Right hindlimb (tissue), 1 donor: ENCODE measurements around the gene ZSCAN4.
A peak's percentile ranks its signal among the peaks of the same experiment; 100 is the strongest.

Experiments
- DNase-seq: peaks from one replicate; pipeline ENCODE4 v3.0.0-alpha.2; 2018

Gene ZSCAN4, protein sequence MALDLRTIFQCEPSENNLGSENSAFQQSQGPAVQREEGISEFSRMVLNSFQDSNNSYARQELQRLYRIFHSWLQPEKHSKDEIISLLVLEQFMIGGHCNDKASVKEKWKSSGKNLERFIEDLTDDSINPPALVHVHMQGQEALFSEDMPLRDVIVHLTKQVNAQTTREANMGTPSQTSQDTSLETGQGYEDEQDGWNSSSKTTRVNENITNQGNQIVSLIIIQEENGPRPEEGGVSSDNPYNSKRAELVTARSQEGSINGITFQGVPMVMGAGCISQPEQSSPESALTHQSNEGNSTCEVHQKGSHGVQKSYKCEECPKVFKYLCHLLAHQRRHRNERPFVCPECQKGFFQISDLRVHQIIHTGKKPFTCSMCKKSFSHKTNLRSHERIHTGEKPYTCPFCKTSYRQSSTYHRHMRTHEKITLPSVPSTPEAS

DNA sequence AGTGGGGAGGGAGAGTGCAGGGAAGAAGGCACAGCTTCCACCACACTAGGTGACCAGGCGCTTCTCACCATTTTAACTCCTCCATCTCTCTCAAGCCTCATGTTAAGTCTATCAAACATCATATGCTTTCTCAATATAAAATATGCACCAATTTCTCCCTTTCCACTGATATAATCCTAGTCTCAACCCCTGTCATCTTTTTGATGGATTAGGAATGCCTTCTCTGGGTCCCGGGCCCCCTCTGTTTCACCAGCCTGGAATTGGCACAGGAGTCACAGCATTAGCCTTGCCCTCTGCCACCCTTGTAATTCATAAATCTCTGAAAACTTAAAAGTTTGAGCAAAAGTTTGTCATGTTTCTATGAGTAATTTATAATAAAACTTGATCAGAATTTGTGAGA, at the start of gene ZSCAN4:
Gene ZSCAN4 (plus strand): TSS at position 301 of the 400 bp plus-strand sequence. CDS start 7,211 bp downstream, outside the sequence.
- DNase-seq = no peak

DNA sequence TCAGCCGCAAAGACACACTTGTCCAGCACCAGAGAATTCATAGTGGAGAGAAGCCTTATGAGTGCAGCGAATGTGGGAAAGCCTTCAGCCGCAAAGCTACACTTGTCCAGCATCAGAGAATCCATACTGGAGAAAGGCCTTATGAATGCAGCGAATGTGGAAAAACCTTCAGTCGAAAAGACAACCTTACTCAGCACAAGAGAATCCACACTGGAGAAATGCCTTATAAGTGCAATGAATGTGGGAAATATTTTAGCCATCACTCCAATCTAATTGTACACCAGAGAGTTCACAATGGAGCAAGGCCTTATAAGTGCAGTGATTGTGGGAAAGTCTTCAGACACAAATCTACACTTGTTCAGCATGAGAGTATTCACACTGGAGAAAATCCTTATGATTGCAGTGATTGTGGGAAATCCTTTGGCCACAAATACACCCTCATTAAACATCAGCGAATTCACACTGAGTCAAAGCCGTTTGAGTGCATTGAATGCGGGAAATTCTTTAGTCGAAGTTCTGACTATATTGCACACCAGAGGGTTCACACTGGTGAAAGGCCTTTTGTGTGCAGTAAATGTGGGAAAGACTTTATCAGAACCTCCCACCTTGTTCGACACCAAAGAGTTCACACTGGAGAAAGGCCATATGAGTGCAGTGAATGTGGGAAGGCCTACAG, 47.9 kb upstream of the ZSCAN4 start:
- DNase-seq = no peak

DNA sequence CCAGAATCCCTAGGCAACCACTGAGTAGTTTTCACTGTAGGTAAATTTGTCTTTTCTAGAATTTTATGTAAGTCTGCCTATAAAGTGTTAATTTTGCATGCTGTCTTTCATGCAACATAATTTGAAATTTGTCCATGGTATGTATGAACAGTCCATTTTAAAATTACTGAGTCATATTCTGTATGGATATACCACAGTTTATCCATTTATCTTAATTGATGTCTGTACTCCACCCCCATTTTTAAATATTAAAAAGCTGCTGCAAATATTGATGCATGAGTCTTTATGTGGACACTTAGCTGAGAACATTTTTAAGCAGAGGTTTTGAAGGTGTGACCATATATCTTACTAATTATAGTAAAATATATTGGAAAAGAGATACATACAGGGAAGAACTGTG, 45.6 kb upstream of the ZSCAN4 start:
- DNase-seq = no peak

DNA sequence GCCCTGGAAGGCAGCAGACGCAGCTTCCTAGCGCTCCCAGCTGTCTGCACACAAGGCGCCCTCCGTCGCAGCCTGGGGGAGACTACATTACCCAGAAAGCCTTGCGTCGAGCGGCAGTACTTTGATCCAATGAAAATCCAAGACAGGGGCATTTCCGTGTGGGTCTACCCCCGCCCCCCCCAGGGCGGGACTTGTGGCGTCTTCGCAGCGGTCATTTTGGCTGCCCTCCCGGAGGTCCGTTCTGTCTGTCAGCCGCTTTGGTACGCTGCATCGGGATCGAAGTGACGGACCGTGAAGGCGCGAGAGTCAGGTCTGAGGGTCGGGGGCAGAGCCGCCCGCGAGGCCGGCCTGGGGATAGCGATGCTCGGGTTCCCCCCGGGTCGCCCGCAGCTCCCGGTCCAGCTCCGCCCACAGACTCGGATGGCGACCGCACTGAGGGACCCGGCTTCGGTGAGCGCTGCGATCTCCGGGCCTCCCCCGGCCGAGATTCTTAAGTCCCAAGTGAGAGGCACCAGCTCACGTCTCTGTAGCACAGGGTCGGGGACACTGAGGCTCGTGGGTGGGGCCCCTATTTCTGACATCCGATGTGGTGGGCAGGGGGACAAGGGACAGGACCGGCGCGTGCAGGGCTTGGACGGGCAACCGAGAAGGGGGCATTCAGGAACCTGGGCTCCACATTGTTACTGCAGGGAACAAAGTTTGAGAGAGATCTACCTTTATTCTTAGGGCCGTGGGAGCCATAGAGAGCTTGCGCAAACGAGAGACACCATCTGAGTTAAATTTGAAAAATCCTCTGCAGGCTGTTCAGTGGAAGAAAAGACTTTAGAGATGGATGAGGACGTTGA, 35.5 kb upstream of the ZSCAN4 start, which contains the start of gene ZNF211:
Gene ZNF211 (plus strand): TSS at position 182 of the 845 bp plus-strand sequence. CDS start 179 bp downstream, at position 361.
- peak; percentile 96 for DNase-seq

DNA sequence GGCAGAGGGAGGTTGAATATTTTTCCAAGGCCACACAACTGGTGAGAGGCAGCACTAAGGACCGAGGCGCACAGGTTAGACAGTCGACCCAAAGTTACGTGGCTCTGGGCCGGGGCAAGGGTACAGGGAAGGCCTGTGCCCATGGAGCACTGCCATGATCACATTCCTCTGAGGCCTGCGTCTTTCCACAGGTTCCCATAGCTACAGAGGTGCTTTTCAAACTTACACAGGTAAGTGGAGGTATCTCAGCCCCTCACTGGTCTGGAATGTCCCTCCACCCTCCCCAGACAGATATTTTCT, 35.0 kb upstream of the ZSCAN4 start:
- no peak for DNase-seq

DNA sequence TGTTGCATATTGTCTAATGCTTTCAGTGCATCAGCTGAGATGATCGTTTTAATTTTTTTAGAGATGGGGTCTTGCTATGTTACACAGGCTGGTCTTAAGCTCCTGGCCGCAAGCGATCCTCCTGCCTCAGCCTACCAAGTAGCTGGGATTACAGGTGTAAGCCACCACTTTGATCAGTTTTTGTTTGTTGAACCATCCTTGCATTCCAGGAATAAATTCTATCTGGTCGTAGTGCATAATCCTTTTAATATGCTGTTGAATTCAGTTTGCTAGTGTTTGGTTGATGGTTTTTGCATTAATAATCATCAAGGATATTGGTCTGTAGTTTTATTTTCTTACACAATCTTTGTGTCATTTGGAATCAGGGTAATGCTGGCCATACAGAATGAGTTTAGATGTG, 31.4 kb upstream of the ZSCAN4 start:
- no peak for DNase-seq

DNA sequence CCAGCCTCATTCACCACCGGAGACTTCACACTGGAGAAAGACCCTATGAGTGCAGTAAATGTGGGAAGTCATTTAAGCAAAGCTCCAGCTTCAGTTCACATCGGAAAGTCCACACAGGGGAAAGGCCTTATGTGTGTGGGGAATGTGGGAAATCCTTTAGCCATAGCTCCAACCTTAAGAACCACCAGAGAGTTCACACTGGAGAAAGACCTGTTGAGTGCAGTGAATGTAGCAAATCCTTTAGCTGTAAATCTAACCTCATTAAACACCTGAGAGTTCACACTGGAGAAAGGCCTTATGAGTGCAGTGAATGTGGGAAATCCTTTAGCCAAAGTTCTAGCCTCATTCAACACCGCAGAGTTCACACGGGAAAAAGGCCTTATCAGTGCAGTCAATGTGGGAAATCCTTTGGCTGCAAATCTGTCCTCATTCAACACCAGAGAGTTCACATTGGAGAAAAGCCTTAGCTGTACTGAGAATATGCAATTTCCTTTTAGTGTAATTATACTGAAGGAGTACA, 27.0 kb upstream of the ZSCAN4 start:
- no peak for DNase-seq

DNA sequence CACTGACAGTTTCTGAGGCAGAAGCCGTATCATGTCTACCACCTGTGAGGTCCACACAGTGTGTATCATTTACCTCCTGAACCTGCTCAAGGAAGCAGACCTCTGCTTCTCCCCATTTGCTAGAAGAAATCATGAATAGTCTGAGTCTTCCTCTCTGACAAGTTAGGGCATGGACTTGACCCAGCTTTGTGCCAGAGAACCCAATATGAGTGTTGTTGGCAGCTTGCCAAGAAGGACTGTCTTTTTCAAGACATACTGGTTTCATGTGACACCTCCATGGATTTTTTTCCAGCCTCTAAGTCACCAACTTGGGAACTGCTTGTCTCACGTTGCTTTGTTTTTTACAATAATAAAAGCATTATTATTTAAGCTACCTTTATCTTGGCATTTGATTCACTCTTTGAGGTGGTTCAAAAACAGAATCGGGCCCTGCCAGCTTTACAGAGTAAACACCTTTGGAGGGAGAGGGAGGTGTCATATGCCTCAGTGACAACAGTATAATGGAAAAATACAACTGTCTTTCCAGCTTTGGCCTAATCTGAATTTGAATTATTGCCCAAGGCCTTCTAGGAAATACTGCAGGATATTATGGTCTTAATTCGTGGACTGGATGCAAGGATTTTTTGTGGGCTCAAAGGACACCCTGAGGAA, 26.2 kb upstream of the ZSCAN4 start:
- DNase-seq = no peak

DNA sequence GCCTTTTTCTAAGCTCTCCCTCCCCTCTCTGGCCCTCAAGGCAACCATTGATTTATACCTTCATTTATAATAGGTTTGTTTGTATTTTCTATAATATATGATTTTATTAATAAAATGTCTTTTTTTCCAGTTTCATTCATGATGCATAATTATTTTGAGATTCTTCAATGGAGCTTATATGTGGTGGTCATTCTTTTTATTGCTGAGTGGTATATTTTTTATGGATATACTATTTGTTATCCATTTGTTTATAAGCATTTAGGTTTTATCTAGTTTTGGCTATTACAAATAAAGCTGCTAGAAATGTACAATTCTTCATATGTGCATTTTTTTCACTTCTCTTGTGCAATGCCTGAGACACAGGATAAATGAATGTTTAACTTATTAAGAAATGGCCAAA, 25.0 kb upstream of the ZSCAN4 start:
- no peak for DNase-seq

DNA sequence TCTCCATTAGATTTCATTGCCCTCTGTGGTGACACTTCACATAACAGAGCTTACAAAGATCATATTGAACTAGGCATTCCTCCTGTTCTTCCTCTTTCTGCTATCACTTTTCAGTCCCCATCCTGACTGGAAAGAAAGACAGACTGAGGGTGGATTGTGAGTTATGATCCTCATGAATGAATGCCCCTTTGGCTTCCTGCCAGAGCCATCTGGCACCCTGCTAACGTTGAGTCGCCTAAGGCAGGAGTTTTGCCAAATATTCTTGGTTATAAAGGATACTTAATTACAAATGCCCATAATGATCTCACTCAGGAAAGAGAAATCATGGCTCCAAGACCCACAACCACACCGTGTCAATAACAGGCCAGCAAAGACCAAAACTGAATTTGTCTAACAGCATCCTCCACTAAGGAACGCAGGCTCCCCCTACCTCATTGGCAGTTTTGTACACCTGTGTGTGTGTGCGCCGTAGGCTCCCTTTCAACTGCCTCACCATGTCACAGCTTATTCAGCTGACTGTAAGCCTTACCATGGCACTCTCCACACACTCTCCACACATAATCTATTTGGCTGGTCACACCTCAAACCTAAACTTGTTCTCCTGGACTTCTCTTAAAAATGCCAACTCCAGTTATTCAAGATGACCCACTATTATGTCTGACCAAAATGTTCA, 20.3 kb upstream of the ZSCAN4 start:
- DNase-seq = no peak

DNA sequence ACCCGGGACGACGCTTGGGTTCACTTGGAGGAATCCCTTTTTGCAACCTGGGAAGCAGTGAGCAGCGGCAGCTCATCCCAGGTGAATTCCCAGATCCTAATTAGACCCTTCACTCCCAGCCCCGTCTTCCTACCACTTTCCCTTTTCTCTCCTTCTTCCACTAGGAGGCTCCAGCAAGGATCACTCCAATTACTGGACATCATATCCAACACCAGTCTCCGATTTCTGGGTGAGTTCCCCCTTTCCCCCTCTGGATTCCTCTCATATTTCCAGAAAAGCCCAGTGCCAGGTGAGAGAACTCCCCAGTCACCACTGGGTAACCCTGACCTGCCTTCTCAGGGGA, 17.1 kb upstream of the ZSCAN4 start:
- DNase-seq = no peak

DNA sequence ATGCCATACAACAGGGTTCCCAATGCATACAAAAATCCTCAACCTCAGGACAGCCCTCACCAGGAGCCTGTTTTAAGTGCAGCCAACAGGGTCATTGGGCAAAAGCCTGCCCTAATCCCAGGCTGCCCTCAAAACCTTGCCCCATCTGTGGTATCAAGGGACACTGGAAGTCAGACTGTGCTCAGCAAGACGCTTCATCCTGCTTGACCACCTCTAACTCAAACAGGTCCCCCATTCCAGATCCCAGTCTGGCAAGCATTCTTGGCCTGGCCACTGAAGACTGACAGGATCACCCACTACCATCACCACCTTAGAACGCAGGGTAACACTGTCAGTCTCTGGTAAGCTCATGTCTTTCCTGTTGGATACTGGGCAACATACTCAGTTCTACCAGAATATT, 15.0 kb upstream of the ZSCAN4 start:
- no peak for DNase-seq

DNA sequence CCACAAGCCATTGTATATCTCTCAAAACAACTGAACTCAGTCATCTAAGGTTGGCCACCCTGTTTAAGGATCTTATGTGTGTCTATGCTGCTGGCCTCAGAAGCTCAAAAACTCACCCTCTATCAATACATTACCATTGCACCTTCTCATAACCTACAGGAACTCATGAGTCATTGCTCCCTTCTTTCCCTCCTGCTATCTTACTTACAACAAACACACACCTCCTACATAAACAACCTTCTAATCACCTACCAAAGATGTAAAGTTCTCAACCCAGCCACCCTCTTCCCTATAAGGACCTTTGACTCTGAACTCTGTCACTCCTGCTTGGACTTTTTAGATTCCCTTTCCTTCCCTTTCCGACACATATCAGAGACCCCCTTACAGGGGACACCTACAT, 13.3 kb upstream of the ZSCAN4 start:
- DNase-seq = no peak

DNA sequence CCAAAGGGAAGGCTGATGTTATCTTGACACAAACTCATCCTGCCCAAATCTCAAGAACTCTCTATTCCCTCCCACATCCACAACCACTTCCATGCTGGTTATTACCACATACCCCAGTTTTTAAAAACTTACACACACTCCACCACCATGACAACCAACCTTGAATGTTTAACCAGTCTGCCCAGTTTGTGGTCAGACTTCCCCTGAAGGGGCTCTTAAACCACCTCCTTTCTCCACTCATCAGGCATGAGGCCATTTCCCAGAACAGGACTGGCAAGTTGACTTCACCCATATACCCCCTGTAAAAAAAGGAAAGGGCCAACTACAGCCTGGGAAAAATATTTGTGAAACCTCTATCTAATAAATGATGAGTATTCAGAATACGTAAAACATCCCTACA, 12.4 kb upstream of the ZSCAN4 start:
- no peak for DNase-seq

DNA sequence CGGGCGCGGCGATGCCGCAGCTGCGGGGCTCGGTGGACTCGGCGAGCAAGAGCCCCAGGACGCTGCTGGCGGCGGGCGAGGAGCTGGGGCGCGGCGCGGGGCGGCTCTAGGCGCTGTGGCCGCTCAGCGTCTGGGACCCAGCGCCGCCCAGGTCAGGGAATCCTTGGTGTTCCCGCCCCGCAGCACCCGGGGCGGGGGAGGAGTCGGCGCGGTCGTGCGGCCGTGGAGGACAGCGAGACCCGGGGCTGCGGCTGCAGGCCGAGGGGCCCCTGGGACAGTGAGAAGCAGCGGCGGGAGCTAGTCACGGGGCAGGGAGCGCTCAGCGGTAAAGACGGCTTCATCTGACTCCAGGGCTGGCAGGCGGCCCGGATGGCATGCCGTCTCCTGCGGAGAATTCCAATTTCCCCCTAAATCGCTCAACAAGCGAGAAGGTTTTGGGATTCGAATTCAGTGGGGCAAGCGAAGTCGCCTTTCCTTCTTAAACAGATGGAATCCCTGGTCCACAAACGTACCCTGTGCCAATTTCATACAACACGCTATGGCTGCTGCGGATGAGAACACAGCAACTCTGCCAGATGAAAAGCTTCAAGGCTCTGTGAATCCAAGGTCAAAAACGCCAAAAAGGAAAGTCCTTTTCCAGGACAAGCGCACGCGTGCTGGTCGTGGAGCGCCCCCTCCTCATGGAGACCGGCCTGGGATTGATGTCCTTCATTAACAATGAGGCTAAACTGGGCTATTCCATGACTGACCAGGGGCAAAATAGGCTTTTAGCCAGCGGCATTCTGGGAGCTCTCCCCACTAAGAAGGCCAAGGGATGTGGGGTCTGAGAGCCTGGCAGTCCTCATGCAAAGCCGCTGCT, 4.2 kb upstream of the ZSCAN4 start:
- peak; percentile 76 for DNase-seq

DNA sequence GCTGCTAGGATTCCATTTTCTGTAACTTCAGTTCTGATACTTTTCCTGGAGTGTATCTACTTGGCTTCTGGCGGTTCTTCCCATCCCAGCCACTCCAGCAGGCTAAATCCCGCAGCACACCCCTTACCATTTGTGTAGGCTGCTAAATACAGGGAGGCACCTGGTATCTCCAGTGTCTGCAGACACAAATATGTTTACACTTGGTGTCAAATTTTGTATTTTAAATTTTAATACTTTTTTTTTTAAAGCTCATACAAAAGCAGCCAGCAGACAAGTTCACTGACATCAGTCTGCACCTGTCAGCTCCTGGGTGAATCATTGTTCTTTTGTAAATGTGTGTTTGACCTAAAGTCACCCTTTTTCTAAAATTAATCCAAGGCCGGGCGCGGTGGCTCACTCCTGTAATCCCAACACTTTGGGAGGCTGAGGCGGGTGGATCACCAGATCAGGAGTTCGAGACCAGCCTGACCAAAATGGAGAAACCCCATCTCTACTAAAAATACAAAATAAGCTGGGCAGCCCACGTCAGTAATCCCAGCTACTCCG, 3.4 kb upstream of the ZSCAN4 start:
- DNase-seq = no peak

DNA sequence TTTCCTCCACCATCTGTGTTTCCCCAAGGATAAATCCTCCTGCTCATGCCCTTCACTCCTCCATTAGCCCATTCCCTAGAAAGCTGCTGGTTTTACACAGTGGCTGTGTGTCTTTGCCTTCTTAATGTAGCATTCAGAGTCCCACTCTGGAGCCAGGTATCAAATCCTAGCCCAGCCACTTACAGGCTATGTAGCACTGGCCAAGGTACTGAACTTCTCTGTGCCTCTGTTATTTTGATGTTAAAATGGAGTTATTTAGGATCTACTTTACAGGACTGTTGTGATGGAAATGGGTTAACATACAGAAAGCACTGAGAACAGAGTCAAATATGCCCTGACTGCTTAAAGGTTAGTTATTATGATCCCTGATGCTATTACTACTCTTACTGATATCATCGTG, 1.5 kb upstream of the ZSCAN4 start:
- DNase-seq = no peak

DNA sequence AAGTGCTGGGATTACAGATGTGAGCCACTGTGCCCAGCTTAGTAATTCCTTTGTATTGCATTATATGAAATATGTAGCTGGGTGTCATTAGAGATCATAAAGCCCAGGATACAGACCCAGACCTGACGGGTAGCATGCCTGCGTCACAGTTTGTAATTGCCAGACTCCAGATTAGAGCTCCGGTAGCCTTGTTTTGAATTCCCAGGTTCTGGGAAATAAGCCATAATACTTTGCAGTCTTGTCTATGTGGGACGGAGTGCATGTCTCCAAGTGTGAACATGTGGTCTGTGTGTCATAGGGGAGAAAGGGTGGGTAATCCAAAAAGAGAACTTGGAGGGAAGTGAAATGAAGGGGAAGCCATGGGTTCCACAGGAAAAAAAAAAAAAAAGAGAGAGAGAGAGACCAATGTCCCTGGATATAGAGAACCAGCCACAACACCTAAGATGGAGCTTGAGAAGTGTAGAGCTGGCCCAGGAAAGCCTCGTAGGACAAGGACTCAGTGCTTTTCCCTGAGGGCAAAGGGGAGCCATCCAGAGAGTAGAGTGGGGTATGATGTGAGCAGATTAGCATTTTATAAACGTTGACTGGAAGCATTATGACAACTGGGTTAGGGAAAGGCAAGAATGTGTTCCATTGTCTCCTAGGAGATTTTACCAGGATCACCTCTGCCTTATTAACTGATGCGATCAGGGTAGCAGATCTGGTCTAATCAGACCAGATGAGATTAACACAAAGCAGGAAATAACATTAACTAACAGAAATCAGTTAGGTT, 2.6 kb downstream of the ZSCAN4 start:
- no peak for DNase-seq

DNA sequence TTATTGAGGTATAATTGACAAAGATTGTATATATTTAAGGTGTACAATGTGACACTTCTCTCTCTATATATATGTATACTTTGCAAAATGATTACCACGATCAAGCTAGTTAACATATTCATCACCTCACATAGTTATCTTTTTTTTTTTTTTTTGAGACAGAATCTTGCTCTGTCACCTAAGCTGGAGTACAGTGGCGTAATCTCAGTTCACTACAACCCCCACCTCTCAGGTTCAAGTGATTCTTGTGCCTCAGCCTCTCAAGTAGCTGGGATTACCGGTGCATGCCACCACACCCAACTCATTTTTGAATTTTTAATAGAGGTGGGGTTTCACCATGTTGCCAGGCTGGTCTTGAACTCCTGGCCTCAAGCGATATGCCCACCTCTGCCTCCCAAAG, 3.7 kb downstream of the ZSCAN4 start:
- no peak for DNase-seq

DNA sequence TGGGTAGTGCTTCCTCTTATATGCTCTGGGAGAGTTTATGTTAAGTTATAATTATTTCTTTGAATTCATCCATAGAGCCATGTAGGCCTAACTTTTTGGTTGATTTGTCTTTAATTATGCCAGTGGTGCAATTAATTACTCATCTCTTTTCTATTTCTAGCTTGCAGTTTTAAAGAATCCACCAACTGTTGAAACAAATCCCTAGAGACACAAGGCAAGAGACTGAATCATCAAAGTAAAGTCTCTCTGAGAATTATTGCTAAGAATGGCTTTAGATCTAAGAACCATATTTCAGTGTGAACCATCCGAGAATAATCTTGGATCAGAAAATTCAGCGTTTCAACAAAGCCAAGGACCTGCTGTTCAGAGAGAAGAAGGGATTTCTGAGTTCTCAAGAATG, 7.1 kb downstream of the ZSCAN4 start:
- DNase-seq = no peak
